ENCODE measurements around the gene AKAP8.

DNA sequence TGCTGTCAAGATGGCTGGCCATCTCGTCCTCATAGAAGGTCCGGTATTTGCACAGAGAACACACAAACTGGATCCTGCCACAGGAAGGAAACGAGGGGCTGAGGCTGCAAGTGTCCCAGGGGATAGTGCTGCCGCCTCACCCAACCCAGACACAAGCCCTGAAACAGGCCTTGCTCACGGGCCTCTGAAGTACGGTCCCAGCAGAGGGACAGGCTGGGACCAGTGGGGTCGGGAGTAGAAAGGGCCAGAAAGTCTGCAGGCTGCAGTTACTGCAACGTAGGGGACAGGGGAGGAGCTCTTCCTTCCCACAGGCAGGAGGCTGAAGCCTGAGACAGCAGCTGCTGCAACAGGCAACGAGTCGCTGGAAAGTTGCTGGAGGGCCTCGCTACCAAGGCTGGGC, 18.2 kb upstream of the AKAP8 start:
- TF ChIP-seq, protein P1, sequence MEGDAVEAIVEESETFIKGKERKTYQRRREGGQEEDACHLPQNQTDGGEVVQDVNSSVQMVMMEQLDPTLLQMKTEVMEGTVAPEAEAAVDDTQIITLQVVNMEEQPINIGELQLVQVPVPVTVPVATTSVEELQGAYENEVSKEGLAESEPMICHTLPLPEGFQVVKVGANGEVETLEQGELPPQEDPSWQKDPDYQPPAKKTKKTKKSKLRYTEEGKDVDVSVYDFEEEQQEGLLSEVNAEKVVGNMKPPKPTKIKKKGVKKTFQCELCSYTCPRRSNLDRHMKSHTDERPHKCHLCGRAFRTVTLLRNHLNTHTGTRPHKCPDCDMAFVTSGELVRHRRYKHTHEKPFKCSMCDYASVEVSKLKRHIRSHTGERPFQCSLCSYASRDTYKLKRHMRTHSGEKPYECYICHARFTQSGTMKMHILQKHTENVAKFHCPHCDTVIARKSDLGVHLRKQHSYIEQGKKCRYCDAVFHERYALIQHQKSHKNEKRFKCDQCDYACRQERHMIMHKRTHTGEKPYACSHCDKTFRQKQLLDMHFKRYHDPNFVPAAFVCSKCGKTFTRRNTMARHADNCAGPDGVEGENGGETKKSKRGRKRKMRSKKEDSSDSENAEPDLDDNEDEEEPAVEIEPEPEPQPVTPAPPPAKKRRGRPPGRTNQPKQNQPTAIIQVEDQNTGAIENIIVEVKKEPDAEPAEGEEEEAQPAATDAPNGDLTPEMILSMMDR (conservative IDR thresholded peaks at IDR 0.05): no peak
- TF ChIP-seq ZFX (IDR thresholded peaks at IDR 0.05): no peak

All from C4-2B (cell line).